Heart right ventricle (tissue), 16 donors: ENCODE measurements around the gene HNMT. TPM values are rescaled to one million over a fixed set of nuclear protein-coding genes. Genes with fewer than 3 reads are reported as not detected.
"Not testable (repeated sequence)": the region's sequence is repeated elsewhere in the genome, so short reads cannot be mapped to it uniquely, and the experiment has no call there.

ENCODE experiments used
- ATAC-seq, 8 donors: fragments of 200-7000 bp; cut with Tn5 transposase; one replicate each; pipeline ENCODE4 v1.9.1; 2020; ENCODE audit warnings: mild to moderate bottlenecking in 8 of 8, moderate library complexity in 8 of 8, moderate number of reproducible peaks in 1 of 8
- DNase-seq, 2 donors: peaks; one replicate each; pipeline ENCODE4 v3.0.0-alpha.2; 2020
- H3K27ac ChIP-seq, 10 donors: fragments of 200-600 bp; sonication (generic) in 2 of 10; one replicate each; pipeline versions ENCODE4 v1.5.0 to v1.8.0; 2020 to 2022; ENCODE audit warnings: mild to moderate bottlenecking in 3 of 10
- H3K27me3 ChIP-seq, 7 donors: fragments of 200-600 bp; one replicate each; pipeline ENCODE4 v1.8.0; 2021 to 2022; ENCODE audit warnings: mild to moderate bottlenecking in 2 of 7
- H3K36me3 ChIP-seq, 9 donors: fragments of 200-600 bp; sonication (generic) in 1 of 9; one replicate each; pipeline versions ENCODE4 v1.5.0 to v1.8.0; 2020 to 2022; ENCODE audit warnings: mild to moderate bottlenecking in 2 of 9
- H3K4me1 ChIP-seq, 9 donors: fragments of 200-600 bp; sonication (generic) in 1 of 9; one replicate each; pipeline versions ENCODE4 v1.5.0 to v1.8.0; 2020 to 2022; ENCODE audit warnings: mild to moderate bottlenecking in 4 of 9
- H3K4me3 ChIP-seq, 10 donors: fragments of 200-600 bp; sonication (generic) in 2 of 10; one replicate each; pipeline versions ENCODE4 v1.5.0 to v1.8.0; 2020 to 2022; ENCODE audit warnings: mild to moderate bottlenecking in 7 of 10, moderate library complexity in 2 of 10
- H3K9me3 ChIP-seq, 11 donors: fragments of 200-600 bp in 10 of 11; sonication (generic) in 2 of 11; one replicate each; pipeline versions ENCODE4 v1.5.0 to v1.8.0; 2013 to 2022; ENCODE audit warnings: mild to moderate bottlenecking in 2 of 11, control low read depth in 1 of 11, moderate library complexity in 1 of 11
- WGBS, 2 donors: extraction: QIAGEN DNeasy Blood & Tissue Kit; methylation state at CpG; one replicate each; pipeline ENCODE4 v1.1.7; 2013; ENCODE audit warnings: inconsistent platforms in 1 of 2; 5-methylcytosine and 5-hydroxymethylcytosine counted together
- intact Hi-C, 10 donors: fragments of 100-400 bp; cut with DNase I; formaldehyde crosslinking; loops; one replicate each; pipeline versions ENCODE4 v1.11.1 to v1.14.2; 2022
- polyA plus RNA-seq, 2 donors: library from polyadenylated mRNA; stranded (reverse); fragments of 200-250 nt; gene quantifications; one replicate each; pipeline ENCODE4 v1.2.3, GENCODE V29; 2013
- total RNA-seq, 10 donors: library from RNA; stranded (reverse); fragmentation: NEBNext Ultra II Directional in 3 of 10; extraction: Animal tissue kit (Norgen Biotek cat#: 25700) in 3 of 10; gene quantifications; one replicate each; pipeline versions ENCODE4 v1.2.1 to v1.2.4, GENCODE V29; 2021 to 2023
- TF ChIP-seq, protein P1 (sequence below), 9 donors: fragments of 200-600 bp; sonication (generic) in 2 of 9; IDR thresholded peaks; one replicate each; pipeline versions ENCODE4 v1.5.0 to v1.8.0; 2021 to 2022; ENCODE audit warnings: antibody characterized with exemption in 9 of 9, mild to moderate bottlenecking in 5 of 9, moderate library complexity in 1 of 9
- donor health status: Arrhythmogenic right ventricular cardiomyopathy.
- donor health status: ischemic (EF 13 %, LVEDD 7.1; RV severe dilation, severe dysfunction).
- donor health status: healthy with polysubstance abuse.
- donor health status: DM: no; HTN: yes; CAD: no.
- donor health status: DM: no; HTN: no; CAD: no.
- donor health status: ischemic (EF 25% LVEDD 6.9; RV normal size, moderate dysfunction).
- donor health status: ischemic (EF 25% LVEDD 5.7; RV mildly dilated, moderate dysfunction).
- donor health status: healthy.
- donor health status: DM: yes; HTN: yes; CAD: no.
- donor health status: Ischemic cardiomyopathy.
- donor health status: ischemic (EF 35%, LVEDD 5.7; RV mildly dilated, moderate dysfunction).
- donor health status: nonischemic (EF 11% LVEDD 7.7; RV severe dilation, severe dysfunction).
- donor health status: DM: yes; HTN: yes; CAD: no.
- donor health status: PGD.
- donor health status: ischemic (EF 29% LVEDD 5.4; RV normal size, mild dysfunction).
- donor health status: nonischemic (EF 23%, LVEDD 6.1; RV moderate dilation, normal function).

HNMT gene
- total and polyA plus RNA-seq, 12 donors: 7.2 to 24.9 (median 10.6) TPM

DNA sequence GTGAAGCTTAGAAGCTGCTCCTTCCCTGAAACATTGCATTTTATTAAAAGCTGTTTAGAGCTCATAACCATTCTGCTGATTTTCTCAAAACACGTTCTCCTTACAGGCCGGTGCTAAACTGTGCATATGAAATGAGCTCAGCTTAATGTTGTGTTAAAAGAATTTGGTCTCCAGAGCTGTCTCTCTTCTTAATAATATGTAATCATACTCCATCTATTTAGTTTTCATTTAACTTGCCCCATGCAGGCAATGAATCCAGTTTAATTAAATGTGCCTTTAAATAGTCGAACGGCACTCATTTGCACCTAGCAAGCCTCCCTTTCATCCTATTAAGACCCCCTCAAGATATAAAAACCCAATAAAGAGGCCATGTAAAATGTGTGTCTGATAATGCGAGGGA lies 76.3 kb downstream of the HNMT start:
- WGBS, 2 donors: 85% methylated on average over 5 of the region's 5 CpGs
- Histone ChIP-seq H3K4me3 (no peak overlapping the region), H3K27me3 (no peaks in the 10 kb centered on the region), H3K36me3 (no peaks in the 10 kb centered on the region), H3K27ac (no peak overlapping the region), H3K9me3 (no peaks in the 10 kb centered on the region), H3K4me1 (peaks cover 0 to 4% (median 0%) of the 10 kb centered on the region in 9 donors)
- no peak for DNase-seq
- ATAC-seq: no peak
- TF ChIP-seq, protein P1, sequence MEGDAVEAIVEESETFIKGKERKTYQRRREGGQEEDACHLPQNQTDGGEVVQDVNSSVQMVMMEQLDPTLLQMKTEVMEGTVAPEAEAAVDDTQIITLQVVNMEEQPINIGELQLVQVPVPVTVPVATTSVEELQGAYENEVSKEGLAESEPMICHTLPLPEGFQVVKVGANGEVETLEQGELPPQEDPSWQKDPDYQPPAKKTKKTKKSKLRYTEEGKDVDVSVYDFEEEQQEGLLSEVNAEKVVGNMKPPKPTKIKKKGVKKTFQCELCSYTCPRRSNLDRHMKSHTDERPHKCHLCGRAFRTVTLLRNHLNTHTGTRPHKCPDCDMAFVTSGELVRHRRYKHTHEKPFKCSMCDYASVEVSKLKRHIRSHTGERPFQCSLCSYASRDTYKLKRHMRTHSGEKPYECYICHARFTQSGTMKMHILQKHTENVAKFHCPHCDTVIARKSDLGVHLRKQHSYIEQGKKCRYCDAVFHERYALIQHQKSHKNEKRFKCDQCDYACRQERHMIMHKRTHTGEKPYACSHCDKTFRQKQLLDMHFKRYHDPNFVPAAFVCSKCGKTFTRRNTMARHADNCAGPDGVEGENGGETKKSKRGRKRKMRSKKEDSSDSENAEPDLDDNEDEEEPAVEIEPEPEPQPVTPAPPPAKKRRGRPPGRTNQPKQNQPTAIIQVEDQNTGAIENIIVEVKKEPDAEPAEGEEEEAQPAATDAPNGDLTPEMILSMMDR (IDR thresholded peaks at IDR 0.05): no peak
- intact Hi-C loops: no loop called here

DNA sequence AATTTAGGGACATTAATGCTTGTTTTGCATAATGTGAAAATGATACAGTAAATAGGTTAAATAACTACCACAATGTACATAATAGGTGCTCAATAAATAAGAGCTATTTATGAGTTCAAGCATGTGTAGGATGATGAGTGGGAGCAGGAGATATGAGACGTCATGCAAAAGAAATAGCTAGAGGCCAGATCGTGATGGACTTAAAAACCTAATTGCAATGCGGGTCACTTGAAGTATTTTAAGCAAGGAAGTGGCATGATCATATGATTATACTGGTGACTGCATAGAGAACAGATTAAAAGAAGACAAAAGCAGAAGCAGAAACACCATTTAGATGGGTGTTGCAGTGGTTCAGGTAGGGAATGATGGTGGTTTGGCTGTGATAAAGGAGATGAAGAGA lies 78.0 kb downstream of the HNMT start:
- Histone ChIP-seq H3K4me1 (no peaks in the 10 kb centered on the region), H3K9me3 (no peaks in the 10 kb centered on the region), H3K4me3 (no peak overlapping the region), H3K27me3 (no peaks in the 10 kb centered on the region), H3K36me3 (no peaks in the 10 kb centered on the region), H3K27ac (no peak overlapping the region)
- 82 to 84% methylated on average over 3 of the region's 3 CpGs for WGBS, 2 donors
- intact Hi-C loops: no loop called here
- no peak for ATAC-seq
- TF ChIP-seq, protein P1 (IDR thresholded peaks at IDR 0.05): no peak
- no peak for DNase-seq

DNA sequence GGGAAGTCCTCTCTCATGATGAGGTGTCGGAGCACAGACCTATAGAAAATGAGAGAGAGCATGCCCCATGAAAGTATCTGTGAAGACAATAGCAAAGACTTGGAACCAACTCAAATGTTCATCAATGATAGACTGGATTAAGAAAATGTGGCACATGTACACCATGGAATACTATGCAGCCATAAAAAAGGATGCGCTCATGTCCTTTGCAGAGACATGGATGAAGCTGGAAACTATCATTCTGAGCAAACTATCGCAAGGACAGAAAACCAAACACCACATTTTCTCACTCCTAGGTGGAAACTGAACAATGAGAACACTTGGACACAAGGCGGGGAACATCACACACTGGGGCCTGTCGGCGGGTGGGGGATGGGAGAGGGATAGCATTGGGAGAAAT lies 79.3 kb downstream of the HNMT start:
- H3K9me3 ChIP-seq, H3K4me3 ChIP-seq, DNase-seq, ATAC-seq, H3K27me3 ChIP-seq, H3K36me3 ChIP-seq, H3K27ac ChIP-seq, intact Hi-C loops, H3K4me1 ChIP-seq: not testable (repeated sequence)
- WGBS, 2 donors: 97% methylated on average over 6 of the region's 6 CpGs

DNA sequence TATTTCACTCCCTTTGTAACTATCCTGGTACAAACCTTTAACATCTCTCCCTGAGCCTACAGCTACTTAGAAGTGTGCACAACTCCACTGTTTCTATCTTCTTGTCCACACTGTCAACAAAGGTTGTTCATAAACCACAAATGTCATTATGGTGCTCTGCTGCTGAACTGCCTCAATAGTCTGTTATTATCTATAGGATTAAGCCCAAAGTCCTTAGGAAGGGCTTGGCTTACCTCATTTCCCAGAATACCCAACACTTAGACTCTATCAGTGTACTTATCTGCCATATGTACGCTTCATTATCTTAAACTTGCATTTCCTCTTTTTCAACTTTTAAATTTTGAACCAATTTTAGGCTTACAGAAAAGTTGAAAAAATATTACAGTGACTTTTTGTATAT lies 94.2 kb downstream of the HNMT start:
- peaks cover 0 to 13% (median 0%) of the 10 kb centered on the region in 9 donors for H3K4me1 ChIP-seq
- no peak for DNase-seq
- no peaks in the 10 kb centered on the region for H3K27me3 ChIP-seq
- 0 to 35% methylated on average over 1 of the region's 1 CpG for WGBS, 2 donors
- peaks cover 0 to 10% (median 0%) of the 10 kb centered on the region in 11 donors for H3K9me3 ChIP-seq
- no peaks in the 10 kb centered on the region for H3K36me3 ChIP-seq
- no peak overlapping the region for H3K27ac ChIP-seq
- TF ChIP-seq, protein P1 (IDR thresholded peaks at IDR 0.05): no peak
- H3K4me3 ChIP-seq: no peak overlapping the region
- no peak for ATAC-seq
- intact Hi-C loops: no loop called here

DNA sequence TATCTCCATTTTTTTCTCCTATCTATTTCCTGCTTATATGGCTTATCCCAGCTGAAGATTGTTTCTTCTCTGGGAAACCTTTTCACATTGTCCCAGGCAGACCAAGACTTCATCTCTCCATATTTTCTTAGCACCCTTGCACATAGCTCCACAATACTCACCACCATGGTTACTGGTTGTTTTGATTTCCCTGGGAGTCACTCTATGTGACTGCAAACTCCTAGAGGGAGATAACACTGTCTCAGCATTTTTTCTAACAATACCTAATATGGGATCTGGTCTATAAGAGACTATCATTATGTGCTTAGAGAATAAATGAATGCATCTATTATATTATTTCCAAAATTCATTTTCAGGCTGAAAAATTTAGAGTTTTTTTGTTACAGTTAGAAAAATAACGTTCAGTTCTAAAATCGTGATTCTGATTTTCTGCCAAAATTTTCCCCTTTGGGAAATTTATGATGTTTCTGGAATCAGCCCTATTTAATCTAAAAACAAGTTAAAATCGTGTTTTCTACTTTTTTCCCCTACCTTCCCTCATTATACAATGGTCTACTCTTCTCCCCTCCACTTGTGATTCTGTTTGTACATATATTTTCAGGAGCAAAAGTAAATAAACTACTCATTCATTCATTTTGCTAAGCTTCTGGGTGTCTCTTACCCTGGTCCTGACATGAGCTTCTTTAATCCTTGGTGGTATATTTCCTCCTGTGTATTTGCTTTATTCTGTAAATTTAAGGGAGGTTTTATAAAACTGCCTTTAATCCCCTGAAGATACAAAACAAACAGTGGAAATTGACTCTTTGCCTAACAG lies 95.4 kb downstream of the HNMT start:
- Histone ChIP-seq H3K9me3 (peaks cover 0 to 10% (median 0%) of the 10 kb centered on the region in 11 donors), H3K4me1 (peaks cover 0 to 13% (median 0%) of the 10 kb centered on the region in 9 donors), H3K36me3 (no peaks in the 10 kb centered on the region), H3K27me3 (no peaks in the 10 kb centered on the region), H3K4me3 (no peak overlapping the region), H3K27ac (peak overlapping the region in 6 of 10 donors; percentile 5 to 66 (median 38))
- TF ChIP-seq, protein P1 (IDR thresholded peaks at IDR 0.05): no peak
- ATAC-seq (peak in 7 of 8 donors; percentile 27 to 81 (median 62)), DNase-seq (no peak)
- intact Hi-C loops: no loop called here
- WGBS, 2 donors: 49 to 64% methylated on average over 3 of the region's 3 CpGs
